Trophoblast cell (in vitro differentiated cells and primary cell): ENCODE measurements around the gene ZBTB7A.

ENCODE experiments used
- DNase-seq, 2 donors: peaks; one replicate each; pipeline ENCODE4 v3.0.0-alpha.2; 2016
- H2AFZ ChIP-seq: 2 replicates; pipeline ENCODE4 v1.6.1; 2013; ENCODE audit warnings: low read length, moderate library complexity, mild to moderate bottlenecking; ENCODE audit not compliant: insufficient read depth, poor library complexity
- H2AK5ac ChIP-seq: 2 replicates; pipeline ENCODE4 v1.6.1; 2013; ENCODE audit warnings: mild to moderate bottlenecking, low read length
- H2BK120ac ChIP-seq: 2 replicates; pipeline ENCODE4 v1.6.1; 2013; ENCODE audit warnings: low read length, mild to moderate bottlenecking, moderate library complexity; ENCODE audit not compliant: insufficient read depth, poor library complexity
- H2BK12ac ChIP-seq: 2 replicates; pipeline ENCODE4 v1.6.1; 2013; ENCODE audit warnings: mild to moderate bottlenecking, low read length, moderate library complexity
- H2BK5ac ChIP-seq: 2 replicates; pipeline ENCODE4 v1.6.1; 2013; ENCODE audit warnings: low read length, low read depth, moderate library complexity, mild to moderate bottlenecking; ENCODE audit not compliant: poor library complexity
- H3K14ac ChIP-seq: 2 replicates; pipeline ENCODE4 v1.6.1; 2013; ENCODE audit warnings: mild to moderate bottlenecking, low read length
- H3K18ac ChIP-seq: 2 replicates; pipeline ENCODE4 v1.6.1; 2013; ENCODE audit warnings: mild to moderate bottlenecking, low read length
- H3K23ac ChIP-seq: 2 replicates; pipeline ENCODE4 v1.6.1; 2013; ENCODE audit warnings: low read length
- H3K27ac ChIP-seq: 2 replicates; pipeline ENCODE4 v1.5.1; 2013; ENCODE audit warnings: low read depth, mild to moderate bottlenecking, inconsistent platforms, low read length, moderate library complexity
- H3K27me3 ChIP-seq: 2 replicates; pipeline ENCODE4 v1.6.1; 2013; ENCODE audit warnings: inconsistent platforms, mild to moderate bottlenecking, low read length, moderate library complexity; ENCODE audit not compliant: insufficient read depth
- H3K36me3 ChIP-seq, 2 experiments: 1 replicate in 1 of 2; 2 replicates in 1 of 2; pipeline ENCODE4 v1.6.1; 2013; ENCODE audit warnings: low read length in 2 of 2, mild to moderate bottlenecking in 2 of 2, moderate library complexity in 1 of 2; ENCODE audit not compliant: insufficient read depth in 2 of 2, control insufficient read depth in 1 of 2
- H3K4ac ChIP-seq: 2 replicates; pipeline ENCODE4 v1.6.1; 2013; ENCODE audit warnings: low read depth, mild to moderate bottlenecking, low read length, moderate library complexity
- H3K4me1 ChIP-seq, 2 experiments: 1 replicate in 1 of 2; 2 replicates in 1 of 2; pipeline ENCODE4 v1.6.1; 2013; ENCODE audit warnings: low read length in 2 of 2, mild to moderate bottlenecking in 2 of 2, moderate library complexity in 1 of 2; ENCODE audit not compliant: insufficient read depth in 2 of 2, control insufficient read depth in 1 of 2
- H3K4me2 ChIP-seq: 2 replicates; pipeline ENCODE4 v1.6.1; 2013; ENCODE audit warnings: inconsistent platforms, mild to moderate bottlenecking, low read length, moderate library complexity
- H3K4me3 ChIP-seq: 2 replicates; pipeline ENCODE4 v1.5.1; 2013; ENCODE audit warnings: mild to moderate bottlenecking, low read depth, low read length, inconsistent platforms
- H3K79me1 ChIP-seq: one replicate; pipeline ENCODE4 v1.6.1; 2013; ENCODE audit warnings: low read length
- H3K79me2 ChIP-seq: 2 replicates; pipeline ENCODE4 v1.6.1; 2013; ENCODE audit warnings: low read length, mild to moderate bottlenecking; ENCODE audit not compliant: control insufficient read depth, insufficient read depth, poor library complexity
- H3K9ac ChIP-seq: 2 replicates; pipeline ENCODE4 v1.6.1; 2013; ENCODE audit warnings: mild to moderate bottlenecking, low read length
- H3K9me3 ChIP-seq: 2 replicates; pipeline ENCODE4 v1.6.1; 2013; ENCODE audit warnings: low read depth, mild to moderate bottlenecking, control low read depth, inconsistent platforms, low read length; ENCODE audit not compliant: insufficient read depth
- H4K12ac ChIP-seq: 2 replicates; pipeline ENCODE4 v1.6.1; 2013; ENCODE audit warnings: low read depth, mild to moderate bottlenecking, low read length, moderate library complexity
- H4K8ac ChIP-seq: 2 replicates; pipeline ENCODE4 v1.6.1; 2013; ENCODE audit warnings: low read depth, mild to moderate bottlenecking, low read length, moderate library complexity
- H4K91ac ChIP-seq: one replicate; pipeline ENCODE4 v1.6.1; 2013; ENCODE audit warnings: low read depth, mild to moderate bottlenecking, low read length, moderate library complexity
- WGBS: extraction: QIAGEN DNeasy Blood & Tissue Kit; methylation state at CpG from one replicate; pipeline ENCODE4 v1.1.7; 2013; ENCODE audit warnings: missing lambda C conversion rate; ENCODE audit not compliant: insufficient read length, insufficient coverage; ENCODE audit errors: extremely low coverage; 5-methylcytosine and 5-hydroxymethylcytosine counted together

Gene ZBTB7A

DNA sequence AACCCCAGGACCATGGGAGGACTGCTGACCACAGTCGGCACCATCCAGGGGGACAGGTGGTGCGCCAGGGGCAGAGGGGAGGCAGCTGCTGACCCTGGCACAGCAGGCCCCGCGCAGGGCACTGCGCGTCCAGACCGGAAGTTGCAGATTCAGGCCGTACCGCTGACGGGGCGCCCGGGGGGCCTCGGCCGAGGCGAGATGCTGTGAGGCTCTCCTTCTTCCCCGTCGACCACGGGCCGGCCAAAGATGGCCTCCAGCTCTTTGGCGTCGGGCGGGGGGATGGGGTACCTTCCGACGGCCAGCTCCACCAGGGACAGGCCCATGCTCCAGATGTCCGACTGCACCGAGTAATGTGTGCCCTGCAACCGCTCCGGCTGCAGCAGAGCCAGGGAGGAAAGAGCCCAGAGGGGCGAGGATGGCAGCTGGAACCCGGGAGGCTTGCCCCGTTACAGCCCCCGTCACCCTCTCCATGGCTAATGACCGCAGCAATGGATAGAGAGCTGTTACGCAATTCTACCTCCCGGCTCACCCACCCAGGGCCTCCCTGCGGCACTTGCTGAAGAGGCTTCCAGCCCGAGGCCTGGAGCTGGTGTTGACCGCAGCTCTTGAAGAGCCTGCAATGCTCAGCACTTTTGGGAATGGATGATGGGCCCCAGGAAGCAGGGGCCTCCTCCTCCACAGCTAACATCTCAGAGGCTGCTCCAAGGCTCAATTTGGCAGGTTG lies 32.5 kb upstream of the ZBTB7A start:
- H3K36me3 ChIP-seq: peaks cover 86 to 88% of the 10 kb centered on the region in 2 experiments
- no CpG with 5 or more reads among the region's 38 CpGs for WGBS

GRCh38 chr19:4098493-4098892 lies 31.8 kb upstream of the ZBTB7A start:
- no peaks in the 10 kb centered on the region for H3K27me3 ChIP-seq
- no peak overlapping the region for H2BK12ac ChIP-seq
- H2AK5ac ChIP-seq: no peak overlapping the region
- H3K4me2 ChIP-seq: no peak overlapping the region
- no peak for DNase-seq
- H3K9ac ChIP-seq: no peak overlapping the region
- H3K79me1 ChIP-seq: no peaks in the 10 kb centered on the region
- H3K9me3 ChIP-seq: peaks cover 9% of the 10 kb centered on the region
- H3K4me1 ChIP-seq: no peaks in the 10 kb centered on the region
- no peak overlapping the region for H2AFZ ChIP-seq
- no peak overlapping the region for H3K27ac ChIP-seq
- H2BK5ac ChIP-seq: no peak overlapping the region
- no peak overlapping the region for H2BK120ac ChIP-seq
- peaks cover 90 to 91% of the 10 kb centered on the region in 2 experiments for H3K36me3 ChIP-seq
- no peak overlapping the region for H4K8ac ChIP-seq
- H3K23ac ChIP-seq: no peak overlapping the region
- no peaks in the 10 kb centered on the region for H3K79me2 ChIP-seq
- no peak overlapping the region for H3K18ac ChIP-seq
- H4K12ac ChIP-seq: no peak overlapping the region
- no peak overlapping the region for H3K4ac ChIP-seq
- no peak overlapping the region for H4K91ac ChIP-seq
- H3K4me3 ChIP-seq: no peak overlapping the region
- no peak overlapping the region for H3K14ac ChIP-seq
- WGBS: no CpG with 5 or more reads among the region's 18 CpGs

More for the DNA sequence above, 32.5 kb upstream of the ZBTB7A start:
- Histone ChIP-seq H3K23ac (no peak overlapping the region), H2BK120ac (no peak overlapping the region), H2AK5ac (no peak overlapping the region), H3K79me2 (no peaks in the 10 kb centered on the region), H3K9me3 (peaks cover 9% of the 10 kb centered on the region), H3K4me2 (no peak overlapping the region), H3K27me3 (no peaks in the 10 kb centered on the region), H2AFZ (no peak overlapping the region), H4K12ac (no peak overlapping the region), H3K4me3 (no peak overlapping the region), H3K14ac (no peak overlapping the region), H3K79me1 (no peaks in the 10 kb centered on the region), H2BK5ac (no peak overlapping the region), H3K9ac (no peak overlapping the region), H2BK12ac (no peak overlapping the region), H3K18ac (no peak overlapping the region), H3K4me1 (no peaks in the 10 kb centered on the region), H4K91ac (no peak overlapping the region), H3K4ac (no peak overlapping the region), H3K27ac (no peak overlapping the region), H4K8ac (no peak overlapping the region)
- DNase-seq: peak in 1 of 2 donors; percentile 23

DNA sequence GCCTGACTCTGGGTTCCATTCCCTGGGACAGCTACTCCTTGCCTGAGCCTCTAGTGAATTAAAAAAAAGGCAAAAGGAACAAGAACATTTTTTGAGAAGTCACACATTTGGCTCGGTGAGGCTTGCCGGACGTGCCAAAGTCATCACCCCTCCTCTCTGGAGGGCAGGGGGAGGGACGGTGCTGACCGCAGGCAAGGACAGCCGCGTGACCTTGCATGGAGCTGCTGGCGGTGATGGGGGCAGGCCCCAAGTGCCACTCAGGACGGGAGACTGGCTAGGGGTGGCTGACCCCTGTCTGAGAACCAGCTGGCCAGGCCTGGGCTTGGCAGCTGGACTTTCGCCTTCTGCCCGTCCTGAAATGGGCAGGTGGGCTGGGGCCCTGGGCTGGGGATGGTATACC lies 30.8 kb upstream of the ZBTB7A start:
- H3K79me1 ChIP-seq: no peaks in the 10 kb centered on the region
- H3K4me2 ChIP-seq: no peak overlapping the region
- peaks cover 9% of the 10 kb centered on the region for H3K9me3 ChIP-seq
- H2BK5ac ChIP-seq: no peak overlapping the region
- no peak for DNase-seq
- peaks cover 82 to 86% of the 10 kb centered on the region in 2 experiments for H3K36me3 ChIP-seq
- WGBS: no CpG with 5 or more reads among the region's 11 CpGs
- H3K4ac ChIP-seq: no peak overlapping the region
- no peak overlapping the region for H3K4me3 ChIP-seq
- H3K79me2 ChIP-seq: no peaks in the 10 kb centered on the region
- H3K27me3 ChIP-seq: no peaks in the 10 kb centered on the region
- H4K8ac ChIP-seq: no peak overlapping the region
- H3K4me1 ChIP-seq: no peaks in the 10 kb centered on the region
- H2AFZ ChIP-seq: no peak overlapping the region
- H3K9ac ChIP-seq: no peak overlapping the region
- H3K14ac ChIP-seq: no peak overlapping the region
- H2BK120ac ChIP-seq: no peak overlapping the region
- H4K12ac ChIP-seq: no peak overlapping the region
- H2BK12ac ChIP-seq: no peak overlapping the region
- no peak overlapping the region for H3K23ac ChIP-seq
- no peak overlapping the region for H3K18ac ChIP-seq
- H2AK5ac ChIP-seq: no peak overlapping the region
- H4K91ac ChIP-seq: no peak overlapping the region
- no peak overlapping the region for H3K27ac ChIP-seq

DNA sequence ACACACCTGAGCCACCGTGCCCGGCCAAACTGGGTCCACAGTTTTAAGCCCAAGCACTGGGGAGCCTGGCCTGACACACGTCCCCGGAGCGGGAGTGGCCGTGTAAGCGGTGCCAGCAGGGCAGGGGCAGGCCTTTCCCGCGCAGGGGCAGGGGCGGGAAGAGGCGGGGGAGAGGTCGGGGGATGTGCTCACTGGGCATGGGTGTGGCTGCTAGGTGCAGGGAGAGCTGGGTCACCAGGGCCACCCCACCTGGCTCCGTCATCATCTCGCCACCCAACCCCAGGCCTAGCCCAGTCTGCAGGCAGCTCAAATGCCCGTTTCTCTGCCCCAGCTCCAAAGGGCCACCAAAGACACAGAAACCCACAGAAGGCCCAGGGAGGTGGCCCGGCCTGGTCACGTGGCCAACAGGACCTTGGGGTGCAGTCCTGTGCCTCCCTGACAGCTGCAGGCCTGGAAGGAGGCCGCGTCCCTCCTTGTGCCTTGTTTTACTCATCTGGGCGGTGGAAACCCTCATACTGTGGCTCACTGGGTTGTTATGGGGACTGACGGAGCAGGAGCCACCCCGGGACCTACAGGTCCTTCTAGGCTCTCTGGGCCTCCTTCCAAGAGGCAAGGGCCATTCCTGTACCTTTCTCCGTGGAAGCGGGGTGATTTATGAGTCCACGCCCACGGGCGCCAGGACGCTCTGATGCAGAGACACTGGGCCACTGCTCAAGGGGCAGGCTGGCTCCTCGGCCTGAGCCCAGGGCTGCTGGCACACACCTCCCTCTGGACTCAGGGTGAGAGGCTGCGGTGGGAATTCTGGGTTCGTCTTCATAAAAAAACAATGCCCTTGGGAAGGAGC lies 29.6 kb upstream of the ZBTB7A start:
- no CpG with 5 or more reads among the region's 31 CpGs for WGBS

More for the DNA sequence above, 29.6 kb upstream of the ZBTB7A start:
- H3K4ac ChIP-seq: no peak overlapping the region
- no peak overlapping the region for H3K27ac ChIP-seq
- peaks cover 75 to 81% of the 10 kb centered on the region in 2 experiments for H3K36me3 ChIP-seq
- no peaks in the 10 kb centered on the region for H3K27me3 ChIP-seq
- H3K18ac ChIP-seq: no peak overlapping the region
- no peak overlapping the region for H2AK5ac ChIP-seq
- no peak overlapping the region for H2BK5ac ChIP-seq
- no peak overlapping the region for H3K9ac ChIP-seq
- H3K79me1 ChIP-seq: no peaks in the 10 kb centered on the region
- no peak overlapping the region for H3K23ac ChIP-seq
- H4K91ac ChIP-seq: no peak overlapping the region
- H3K9me3 ChIP-seq: peaks cover 6% of the 10 kb centered on the region
- H2BK120ac ChIP-seq: no peak overlapping the region
- H2BK12ac ChIP-seq: no peak overlapping the region
- no peak overlapping the region for H2AFZ ChIP-seq
- H3K4me1 ChIP-seq: no peaks in the 10 kb centered on the region
- no peak overlapping the region for H3K14ac ChIP-seq
- no peak overlapping the region for H3K4me3 ChIP-seq
- no peak for DNase-seq
- H4K12ac ChIP-seq: no peak overlapping the region
- no peak overlapping the region for H4K8ac ChIP-seq
- H3K4me2 ChIP-seq: no peak overlapping the region
- no peaks in the 10 kb centered on the region for H3K79me2 ChIP-seq
